NOMO-1 treated with dmso at 0.1 percent for 144 hours (cell line): ENCODE results near the gene FAM13A.
"Not testable (repeated sequence)": the region's sequence is repeated elsewhere in the genome, so short reads cannot be mapped to it uniquely, and the experiment has no call there.

ENCODE experiments used
- DNase-seq: peaks from one replicate; lab custom pipeline; 2025; ENCODE audit not compliant: unreplicated experiment; lab: John Stamatoyannopoulos, UW

FAM13A gene

DNA sequence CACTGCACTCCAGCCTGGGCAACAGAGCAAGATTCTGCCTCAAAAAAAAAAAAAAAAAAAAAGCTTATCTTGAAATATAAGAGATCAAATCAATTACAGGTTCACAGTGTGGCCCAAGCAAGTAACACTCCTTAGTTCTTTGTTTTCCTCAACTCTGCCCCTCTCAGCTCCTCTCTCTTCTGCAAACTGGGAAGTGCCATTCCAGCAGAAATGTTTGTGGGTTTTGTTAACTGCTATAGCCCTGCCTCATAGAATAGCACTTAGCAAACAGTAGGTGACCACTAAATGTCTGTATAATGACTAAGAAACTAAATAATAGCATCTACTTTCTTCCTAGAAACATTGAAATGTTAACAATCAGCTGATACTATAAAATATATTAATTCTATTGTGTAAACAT lies 199.4 kb downstream of the FAM13A start:
- DNase-seq: no peak

DNA sequence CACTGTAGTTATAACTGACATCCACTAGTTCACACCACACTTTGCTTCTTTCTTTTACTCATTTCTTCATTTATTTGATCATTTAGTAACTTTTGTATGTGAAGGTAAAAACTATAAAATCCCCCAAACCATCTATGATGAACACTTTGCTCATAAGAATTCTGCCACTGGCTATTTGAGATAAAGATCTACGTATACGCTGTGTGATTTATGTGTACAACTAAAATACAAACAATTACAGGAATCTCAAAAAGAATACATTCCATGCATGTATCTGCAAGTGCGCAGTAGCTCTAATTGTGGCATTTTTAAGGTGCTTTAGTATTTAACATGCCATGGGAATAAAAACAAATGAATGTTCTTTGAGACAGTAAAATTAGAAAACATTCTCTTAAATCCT lies 202.5 kb downstream of the FAM13A start:
- no peak for DNase-seq

DNA sequence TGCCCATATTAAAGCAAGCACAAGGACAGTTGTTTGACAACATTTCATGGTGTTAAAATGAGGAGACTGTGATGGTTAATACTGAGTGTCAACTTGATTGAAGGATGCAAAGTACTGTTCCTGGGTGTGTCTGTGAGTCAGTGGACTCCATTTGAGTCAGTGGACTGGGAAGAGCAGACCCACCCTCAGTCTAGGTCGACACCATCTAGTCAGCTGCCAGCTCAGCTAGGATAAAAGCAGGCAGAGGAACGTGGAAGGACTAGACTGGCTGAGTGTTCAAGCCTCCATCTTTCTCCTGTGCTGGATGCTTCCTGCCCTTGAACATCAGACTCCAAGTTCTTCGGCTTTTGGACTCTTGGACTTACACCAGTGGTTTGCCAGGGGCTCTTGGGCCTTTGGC lies 203.4 kb downstream of the FAM13A start:
- not testable (repeated sequence) for DNase-seq

DNA sequence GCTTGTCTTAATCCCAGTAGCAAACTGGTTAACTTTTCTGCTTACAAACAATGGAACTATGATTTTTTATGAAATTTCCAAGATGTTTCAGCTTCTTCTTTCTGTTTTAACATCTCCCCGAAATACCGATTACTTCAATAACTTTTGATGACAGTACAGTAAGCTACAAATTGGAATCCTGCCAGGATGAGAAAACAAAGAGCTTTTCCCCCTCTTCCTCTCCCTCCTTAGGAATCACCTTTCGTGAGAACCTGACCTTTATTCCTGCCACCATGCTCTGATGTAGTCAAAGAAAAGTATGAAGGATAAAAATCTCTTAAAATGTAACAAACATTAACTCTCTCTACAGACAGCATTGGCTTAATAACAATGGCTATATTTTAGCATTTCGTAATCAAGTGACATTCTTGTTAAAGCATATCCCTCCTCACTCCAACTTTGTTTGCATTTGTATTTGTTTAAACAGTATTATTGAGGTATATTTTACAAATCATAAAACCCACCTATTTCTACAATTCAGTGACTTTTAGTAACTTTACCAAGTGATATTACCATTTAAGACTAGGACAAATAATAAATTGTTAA lies 210.7 kb downstream of the FAM13A start:
- DNase-seq: no peak

DNA sequence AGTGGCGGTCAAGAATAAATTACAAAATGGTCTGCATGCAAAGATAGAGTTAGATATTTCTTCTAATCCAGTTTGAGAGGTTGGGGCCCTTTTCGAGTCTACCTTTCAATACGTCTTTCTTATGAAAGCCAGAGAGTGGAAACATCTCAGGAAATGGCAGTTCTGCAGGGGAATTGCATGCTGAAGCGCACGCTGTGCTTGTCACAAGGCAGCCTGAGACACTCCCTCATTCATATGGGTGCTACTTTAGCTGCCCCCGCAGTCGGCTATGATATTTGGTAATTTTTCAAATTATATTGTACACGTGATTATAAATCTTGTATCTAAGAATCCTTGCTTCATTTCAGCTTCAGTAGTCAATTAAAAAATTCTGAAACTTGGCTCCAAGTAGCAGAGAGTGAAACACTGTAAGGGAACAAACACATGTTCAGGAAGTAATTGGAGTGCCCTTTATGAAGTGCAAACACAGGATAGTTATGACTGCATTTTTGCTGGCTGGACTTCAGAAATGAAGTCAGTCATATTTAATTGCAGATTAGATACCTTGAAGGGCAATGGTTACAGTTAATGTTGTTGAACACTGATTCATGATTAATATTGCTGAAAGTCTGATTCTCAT lies 213.8 kb downstream of the FAM13A start:
- DNase-seq: no peak

DNA sequence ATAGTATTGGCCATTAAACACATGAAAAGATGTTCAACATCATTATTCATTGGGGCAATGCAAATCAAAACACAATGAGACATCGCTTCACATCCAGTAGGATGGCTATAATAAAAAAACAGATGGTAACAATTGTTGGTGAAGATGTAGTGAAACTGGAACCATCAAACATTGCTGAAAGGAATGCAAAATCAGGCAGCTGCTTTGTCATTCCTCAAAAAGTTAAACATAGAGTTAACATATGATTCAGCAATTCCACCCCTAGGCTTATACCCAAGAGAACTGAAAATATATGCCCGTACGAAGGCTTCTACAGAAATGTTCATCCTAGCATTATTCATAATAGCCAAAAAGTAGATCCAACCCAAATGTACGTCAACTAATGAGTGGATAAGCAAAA lies 215.3 kb downstream of the FAM13A start:
- DNase-seq: no peak

DNA sequence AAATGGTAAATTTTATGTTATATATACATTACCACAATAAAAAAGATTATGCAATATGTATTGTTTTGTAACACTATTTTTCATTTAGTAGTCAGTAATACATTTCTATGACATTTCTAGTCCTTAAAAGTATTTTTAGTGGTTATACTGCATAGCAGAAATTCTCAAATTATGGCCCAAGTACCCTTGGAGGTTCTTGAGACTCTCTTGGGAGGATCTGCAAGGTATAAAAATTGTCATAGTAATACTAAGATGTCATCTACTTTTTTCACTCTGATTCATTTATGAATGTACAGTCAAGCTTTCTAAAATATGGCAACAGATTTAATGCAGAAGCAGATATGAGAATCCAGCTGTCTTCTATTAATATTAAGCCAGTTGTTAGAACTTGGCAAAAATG lies 220.8 kb downstream of the FAM13A start:
- DNase-seq: no peak

DNA sequence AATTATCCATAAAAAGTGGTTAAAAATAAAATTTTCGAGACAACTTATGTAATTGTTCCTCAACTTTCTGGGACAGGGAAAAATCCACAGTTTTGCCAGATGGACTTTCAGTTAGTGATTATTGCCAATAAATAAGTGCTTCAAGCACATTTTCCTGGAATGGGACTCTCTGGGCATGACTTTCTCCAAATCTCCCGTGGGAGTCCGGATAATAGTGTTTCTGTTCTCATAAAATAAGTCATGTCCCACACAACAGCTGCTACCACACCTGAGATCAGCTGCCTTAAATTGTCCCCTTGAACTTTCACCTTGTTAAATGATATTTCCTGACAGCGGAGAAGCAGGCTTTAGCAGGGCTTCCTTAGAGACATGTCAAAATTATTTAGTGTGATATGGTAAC lies 226.0 kb downstream of the FAM13A start:
- no peak for DNase-seq

DNA sequence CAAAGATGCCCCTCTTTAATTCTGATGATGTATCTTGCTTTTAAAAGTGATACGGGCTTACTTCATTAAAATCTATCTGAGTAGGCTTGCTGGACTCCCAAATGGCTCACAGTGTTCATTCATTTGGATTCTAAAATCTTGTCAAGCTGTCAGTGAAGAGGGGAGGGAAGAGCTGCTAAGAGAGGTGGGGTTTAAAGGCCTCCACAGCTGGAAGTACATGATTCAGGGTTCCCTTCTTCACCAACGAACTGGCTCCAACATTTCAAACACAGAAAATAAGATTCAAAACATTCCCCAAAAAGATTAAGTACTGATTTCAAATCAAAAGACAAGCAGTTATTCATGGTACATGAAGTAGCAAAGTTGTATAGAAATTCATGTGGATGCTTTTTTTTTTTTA lies 226.4 kb downstream of the FAM13A start:
- no peak for DNase-seq

DNA sequence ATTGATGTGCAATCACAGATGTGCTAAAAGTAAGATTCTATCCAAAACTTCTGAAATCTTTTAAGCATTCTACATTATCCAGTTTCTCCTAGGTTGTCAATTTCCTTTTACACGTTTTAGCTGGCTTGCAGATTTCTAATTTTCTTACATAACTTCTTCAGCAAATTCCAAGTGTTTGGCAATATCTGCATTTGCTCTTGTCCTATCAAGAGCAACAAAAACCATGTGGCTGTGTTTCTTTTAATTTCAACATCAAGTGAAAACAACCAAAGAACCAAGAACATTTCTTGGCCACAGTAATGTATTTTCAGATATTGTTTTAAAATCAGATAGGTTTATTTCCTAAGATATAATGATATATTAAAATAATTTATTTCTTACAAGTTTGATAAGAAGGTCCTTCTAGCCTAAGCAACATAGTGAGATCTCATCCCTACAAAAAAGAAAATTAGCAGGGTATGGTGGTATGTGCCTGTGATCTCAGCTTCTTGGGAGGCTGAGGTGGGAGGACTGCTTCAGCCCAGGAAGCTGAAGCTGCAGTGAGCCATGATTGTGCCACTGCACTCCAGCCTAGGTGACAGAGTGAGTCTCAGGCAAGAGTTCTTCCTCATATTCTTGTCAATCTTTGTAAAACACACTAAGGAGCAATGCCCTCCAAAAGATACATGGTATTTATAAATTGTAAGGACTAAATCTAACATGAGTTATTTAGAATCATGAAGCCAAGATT lies 228.0 kb downstream of the FAM13A start:
- no peak for DNase-seq

DNA sequence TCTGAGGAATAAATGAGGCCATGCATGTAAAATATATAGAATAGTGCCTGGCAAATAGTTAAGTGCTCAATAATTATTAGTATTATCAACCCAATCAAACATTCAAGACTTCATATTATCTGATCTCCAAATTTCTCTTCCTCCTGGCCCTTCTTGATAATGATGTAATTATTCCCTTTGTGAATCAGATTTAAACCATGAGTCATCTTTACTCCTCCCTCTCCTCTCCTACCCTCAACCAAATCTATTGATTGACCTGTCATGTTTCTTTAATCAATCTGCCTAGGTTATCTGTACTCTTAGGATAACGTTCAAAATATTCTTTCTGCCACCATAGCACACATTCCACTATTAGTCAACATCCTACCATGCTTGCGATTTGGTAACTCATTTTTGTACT lies 229.5 kb downstream of the FAM13A start:
- no peak for DNase-seq

DNA sequence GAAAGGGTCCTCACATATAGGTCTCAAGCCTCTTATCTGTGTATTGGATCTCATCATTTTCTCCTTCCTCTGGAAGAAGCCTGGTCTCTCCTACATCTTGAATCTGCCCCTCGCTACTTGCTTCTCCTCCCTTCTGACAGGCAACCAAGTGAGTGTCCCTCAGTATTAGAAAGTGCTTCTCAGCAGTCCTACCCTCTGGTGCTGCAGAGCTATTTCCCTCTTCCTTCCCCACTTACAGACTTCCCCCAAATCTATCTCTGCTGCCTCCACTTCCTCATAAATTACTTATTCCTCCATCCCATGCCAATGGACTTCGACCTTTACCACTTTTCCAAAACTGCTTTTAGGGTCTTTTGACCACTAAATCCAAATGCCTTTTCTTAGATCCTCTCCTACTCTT lies 230.2 kb downstream of the FAM13A start:
- no peak for DNase-seq

DNA sequence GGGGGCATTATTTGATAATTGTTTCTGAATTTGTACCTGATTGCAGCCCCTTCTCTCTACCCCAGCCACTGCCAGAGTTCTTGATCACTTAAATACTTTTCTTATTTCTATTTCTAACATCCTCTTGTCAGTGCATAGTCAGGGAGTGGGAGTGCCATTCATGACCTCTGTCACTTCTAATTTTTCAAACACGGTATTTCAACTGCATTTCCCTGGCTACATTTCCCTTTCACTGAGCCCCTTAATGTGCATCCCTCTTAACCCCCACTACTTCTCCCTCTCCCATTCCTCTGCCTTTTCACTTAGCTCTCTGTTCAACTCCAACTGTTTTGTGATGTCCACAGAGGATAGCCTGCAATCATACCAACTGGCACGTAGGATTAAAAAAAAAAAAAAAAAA lies 231.1 kb downstream of the FAM13A start:
- DNase-seq: no peak

DNA sequence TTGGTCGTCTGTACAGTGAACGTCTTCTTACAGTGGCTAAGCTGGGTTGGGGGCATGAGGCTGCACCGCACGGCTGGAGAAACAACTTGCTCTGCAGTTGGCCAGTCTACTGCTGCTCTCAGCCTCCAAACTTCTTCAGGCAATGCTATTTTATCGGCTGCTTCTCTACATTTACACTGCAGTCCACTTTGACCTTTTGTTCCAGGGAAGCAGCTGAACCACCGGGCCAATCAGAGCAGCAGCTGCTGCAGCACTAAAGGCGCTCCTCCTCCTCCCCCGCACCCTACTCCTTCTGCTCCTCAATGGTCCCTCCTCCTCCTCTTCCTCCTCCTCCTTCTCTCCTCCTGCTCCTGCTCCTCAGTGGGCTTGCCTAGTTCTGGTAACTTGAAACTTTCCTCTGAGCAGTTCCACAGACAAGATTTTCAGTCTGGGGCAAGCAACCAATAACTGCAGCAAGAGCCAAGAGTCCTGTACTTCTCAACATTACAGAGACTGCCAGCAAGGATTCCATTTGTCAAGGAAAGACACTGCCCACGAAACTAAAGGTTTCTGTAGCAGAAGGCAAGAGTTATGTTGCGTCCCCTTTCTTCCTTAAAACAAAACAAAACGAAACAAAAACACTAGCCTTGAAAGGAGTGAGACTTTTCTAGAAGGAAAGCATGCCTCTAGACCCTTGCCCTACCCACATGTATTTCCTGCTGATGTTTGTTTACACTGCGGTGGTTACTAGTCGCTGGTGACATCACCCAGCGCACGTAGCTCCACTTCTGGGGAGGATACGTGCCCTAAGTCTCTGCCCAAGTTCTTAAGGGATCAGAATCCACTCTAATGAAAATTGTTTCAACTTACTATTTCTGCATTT lies 233.7 kb downstream of the FAM13A start:
- DNase-seq: peak; percentile 71

DNA sequence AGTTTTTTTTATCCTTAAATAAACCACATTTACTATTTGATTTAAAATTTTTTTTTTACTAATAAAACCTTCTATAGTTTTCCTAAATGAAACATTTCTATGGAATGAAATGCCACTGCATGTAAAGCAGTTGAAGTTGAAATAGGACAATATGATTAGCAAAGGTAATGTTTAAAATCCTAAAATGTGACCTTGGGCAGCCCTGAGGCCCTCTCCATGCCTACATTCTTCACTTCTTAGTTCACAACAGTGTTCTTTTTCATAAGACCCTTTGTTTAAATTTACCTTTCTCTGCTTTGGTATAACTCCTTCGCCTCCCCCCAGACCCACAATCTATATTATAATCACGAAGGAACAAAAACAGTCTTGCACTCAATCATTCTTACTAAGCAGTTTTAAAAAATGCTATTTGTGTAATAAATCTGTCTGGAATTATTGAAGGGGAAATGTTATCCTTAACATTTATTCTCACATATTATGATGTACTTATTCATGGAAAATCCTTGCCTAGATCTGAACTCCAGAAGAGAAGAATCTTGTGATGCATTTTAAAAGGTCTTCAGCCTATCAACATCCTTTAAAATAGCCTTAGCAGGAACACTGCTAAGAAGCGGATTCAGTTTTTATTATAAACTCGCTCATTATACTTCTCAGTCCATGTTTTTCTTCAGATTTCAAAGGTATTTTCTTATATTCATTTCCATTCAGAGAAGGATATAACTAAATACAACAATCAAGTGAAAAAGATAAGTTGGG lies 234.8 kb downstream of the FAM13A start:
- no peak for DNase-seq

DNA sequence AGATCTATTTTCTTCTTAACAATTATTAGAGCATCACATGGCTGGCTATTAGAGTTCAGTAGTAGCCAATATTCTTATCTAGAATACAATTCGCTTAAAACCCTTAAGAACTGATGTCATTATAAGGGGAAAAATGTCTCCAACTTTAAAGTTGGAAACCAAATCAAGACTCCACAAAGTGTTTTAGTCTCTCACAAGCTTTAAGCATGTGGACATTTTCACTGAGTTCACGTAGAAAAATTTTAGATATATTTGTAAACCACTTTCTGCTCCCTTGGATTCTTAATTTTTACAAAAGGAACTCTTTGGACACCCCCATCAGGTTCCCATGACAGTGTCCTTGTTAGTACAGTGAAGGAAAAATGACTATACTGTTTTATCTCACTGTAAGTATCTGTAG lies 235.5 kb downstream of the FAM13A start:
- no peak for DNase-seq

DNA sequence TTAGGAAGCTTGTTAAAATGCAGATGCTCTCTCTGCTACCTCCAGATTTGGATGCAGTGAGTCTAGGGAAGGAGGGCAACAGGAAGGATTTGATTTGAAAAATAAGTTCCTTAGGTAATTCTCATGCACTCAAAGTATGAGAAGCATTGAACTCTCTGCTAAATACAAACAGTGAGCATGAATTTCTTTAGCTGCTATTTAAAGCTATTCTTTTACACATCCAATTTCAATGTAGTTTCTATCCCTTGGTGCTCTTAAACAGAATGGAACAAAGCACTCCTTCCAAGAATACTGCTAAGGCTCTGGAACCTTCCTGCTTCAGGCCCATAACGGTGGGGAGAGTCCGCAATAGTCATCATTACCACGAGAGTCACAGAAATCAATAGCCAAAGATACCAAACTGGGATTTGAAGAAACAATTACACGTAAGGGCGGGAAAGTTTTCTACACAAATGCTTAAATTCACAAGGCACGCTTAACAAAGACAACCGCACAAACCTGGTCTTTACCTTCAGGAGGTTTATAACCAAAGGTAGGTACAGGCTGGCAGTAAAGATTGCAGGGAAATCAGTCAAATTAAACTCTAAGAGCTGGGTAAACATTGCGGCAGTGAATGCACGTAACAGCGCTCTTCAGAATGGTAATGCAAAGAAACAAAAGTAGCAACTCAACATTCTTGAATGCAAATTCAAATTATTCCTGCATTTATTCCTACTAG lies 236.1 kb downstream of the FAM13A start:
- no peak for DNase-seq

DNA sequence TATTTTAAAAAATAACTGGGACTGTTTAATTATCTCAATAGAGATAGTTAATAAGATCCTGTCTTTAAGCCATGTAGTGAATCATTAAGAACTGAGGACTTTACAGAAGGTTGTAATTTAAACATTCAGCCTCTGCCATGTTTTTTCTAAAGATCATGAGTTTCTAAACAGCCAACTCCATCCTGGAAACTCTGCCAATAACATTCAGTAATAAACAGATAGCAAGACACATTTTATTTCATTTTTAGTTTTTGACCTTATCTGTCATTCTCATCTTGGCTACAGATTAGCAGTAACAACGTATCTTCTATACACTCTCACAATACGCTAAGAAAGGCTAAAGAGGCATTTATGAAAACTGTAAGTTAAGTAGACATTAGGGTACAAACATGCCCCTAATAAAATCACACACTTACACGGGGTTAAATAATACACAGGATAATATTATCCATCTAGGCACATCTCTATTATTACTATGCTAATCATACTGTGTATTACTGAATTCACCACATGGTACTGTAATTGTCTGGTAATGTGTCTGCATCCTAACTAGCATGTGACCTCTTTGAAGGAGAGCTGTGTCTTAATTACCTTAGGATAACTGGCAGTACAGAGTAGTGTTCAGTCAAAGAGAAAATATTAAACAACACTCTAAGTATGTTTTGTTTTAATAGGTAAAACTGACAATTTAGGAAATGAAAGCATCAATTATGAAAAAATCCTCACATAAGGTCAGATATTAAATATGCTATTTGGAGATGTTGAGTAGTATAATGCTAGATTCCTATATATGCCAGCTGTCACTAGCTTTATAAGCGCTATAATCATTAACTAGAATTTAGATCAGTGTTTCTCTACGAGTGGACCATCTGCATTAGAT lies 236.9 kb downstream of the FAM13A start:
- no peak for DNase-seq
